A673 (cell line): ENCODE measurements around the gene SLC35C1. TPM values are rescaled to one million over a fixed set of nuclear protein-coding genes. Genes with fewer than 3 reads are reported as not detected.

Experiments used
- BruUV-seq: library from RNA; stranded (reverse); fragments of 400-500 nt; replicated peaks from 2 replicates; lab custom pipeline; 2021; lab: Mats Ljungman, UMichigan
- CTCF ChIA-PET: fragments of 300-600 bp; sonication (Branson Sonifier 250); formaldehyde crosslinking; loops from one replicate; lab custom pipeline; 2022; ENCODE audit warnings: antibody characterized with exemption; lab: Charles Lee
- POLR2A ChIA-PET: fragments of 300-600 bp; sonication (Branson Sonifier 250); formaldehyde crosslinking; loops from one replicate; lab custom pipeline; 2022; ENCODE audit warnings: antibody characterized with exemption; ENCODE audit not compliant: low non-redundant PET; lab: Charles Lee
- DNase-seq: peaks from one replicate; pipeline ENCODE4 v3.0.0-alpha.2; 2015; ENCODE audit warnings: low spot score
- H3K27ac ChIP-seq: fragments of 200-600 bp; sonication (generic); 2 replicates; pipeline ENCODE4 v1.5.1; 2016; ENCODE audit warnings: mixed run types, low read depth, mild to moderate bottlenecking, mixed read lengths, antibody characterized with exemption, low read length; ENCODE audit not compliant: poor library complexity, severe bottlenecking
- H3K27me3 ChIP-seq: fragments of 200-600 bp; sonication (generic); replicated peaks from 2 replicates; pipeline ENCODE4 v1.6.1; 2017; ENCODE audit warnings: mixed run types, low read depth, mild to moderate bottlenecking, mixed read lengths, antibody characterized with exemption, low read length; ENCODE audit not compliant: insufficient read depth, poor library complexity
- H3K36me3 ChIP-seq: fragments of 200-600 bp; sonication (generic); 2 replicates; pipeline ENCODE4 v1.6.1; 2016; ENCODE audit warnings: mixed run types, mild to moderate bottlenecking, mixed read lengths, antibody characterized with exemption, low read length; ENCODE audit not compliant: insufficient read depth, poor library complexity, severe bottlenecking
- H3K4me1 ChIP-seq: fragments of 200-600 bp; sonication (generic); 2 replicates; pipeline ENCODE4 v1.6.1; 2017; ENCODE audit warnings: mixed run types, mild to moderate bottlenecking, mixed read lengths, antibody characterized with exemption, low read length; ENCODE audit not compliant: insufficient read depth, poor library complexity, severe bottlenecking
- H3K4me3 ChIP-seq: fragments of 200-600 bp; sonication (generic); 2 replicates; pipeline ENCODE4 v1.5.1; 2016; ENCODE audit warnings: low read depth, mixed run types, mild to moderate bottlenecking, mixed read lengths, low read length; ENCODE audit not compliant: poor library complexity, severe bottlenecking
- H3K9me3 ChIP-seq: fragments of 200-600 bp; sonication (generic); 2 replicates; pipeline ENCODE4 v1.6.1; 2016; ENCODE audit warnings: mixed run types, low read depth, mild to moderate bottlenecking, mixed read lengths, antibody characterized with exemption, low read length; ENCODE audit not compliant: poor library complexity, severe bottlenecking
- EZH2 ChIP-seq: fragments of 200-600 bp; sonication (generic); IDR thresholded peaks from 2 replicates; pipeline ENCODE4 v1.6.1; 2017; ENCODE audit warnings: borderline replicate concordance, low read depth, mild to moderate bottlenecking, mixed read lengths, antibody characterized with exemption, low read length; ENCODE audit not compliant: poor library complexity, severe bottlenecking
- intact Hi-C: fragments of 100-400 bp; cut with micrococcal nuclease; formaldehyde crosslinking; loops from one replicate; pipeline ENCODE4 v1.10.0; 2022; ENCODE audit not compliant: unreplicated experiment
- total RNA-seq: library from RNA; stranded (reverse); gene quantifications from 2 replicates; pipeline ENCODE4 v1.2.3, GENCODE V29; 2021
- TF ChIP-seq, protein P1 (sequence below): fragments of 300-800, 200-600 bp; sonication (generic); conservative IDR thresholded peaks from 2 replicates; pipeline ENCODE4 v1.5.1; 2017; ENCODE audit warnings: low read depth, mild to moderate bottlenecking, antibody characterized with exemption, low read length, moderate library complexity, mixed read lengths

Gene SLC35C1
- total RNA-seq, 1 experiment from 2014 or later, result 32.5 TPM

DNA sequence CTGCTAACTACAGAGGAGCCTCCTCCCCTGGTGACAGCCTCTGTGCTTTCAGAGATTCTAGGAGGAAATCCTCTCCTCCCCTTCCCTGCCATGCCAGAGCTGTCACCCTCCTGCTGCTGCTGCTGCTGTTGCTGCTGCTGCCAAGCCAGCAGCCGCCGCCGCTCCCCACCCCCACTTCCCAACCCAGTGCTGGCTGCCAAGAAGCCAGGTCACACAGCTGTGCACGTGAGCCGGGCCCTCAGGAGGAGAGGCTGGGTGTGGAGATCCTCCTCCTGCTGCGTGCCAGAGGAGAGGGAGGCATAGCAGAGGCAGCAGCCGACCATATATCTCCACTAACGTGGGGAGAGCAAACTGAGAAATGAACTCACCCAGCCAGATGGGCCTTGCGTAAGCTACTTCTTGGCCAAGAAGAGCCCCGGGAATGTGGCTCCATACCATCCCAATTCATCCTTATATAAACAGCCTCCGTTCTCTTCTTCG is 54.8 kb downstream of the SLC35C1 start:
- Histone ChIP-seq H3K36me3 (peaks cover 66% of the 10 kb centered on the region), H3K4me3 (no peak overlapping the region), H3K27me3 (no peaks in the 10 kb centered on the region), H3K27ac (peak overlapping the region; percentile 70), H3K4me1 (peaks cover 37% of the 10 kb centered on the region), H3K9me3 (no peaks in the 10 kb centered on the region)
- no TSS peak for BruUV-seq
- CTCF ChIA-PET, result interaction anchor here (1.4 to 2.0 kb wide), 2 partner anchors 13 kb away, joined by 5 to 27 read pairs; no protein-coding TSS in a partner anchor
- intact Hi-C loops, result no loop called here
- DNase-seq, result peak; percentile 97
- POLR2A ChIA-PET, result no interaction called here
- no peak for TF ChIP-seq EZH2
- TF ChIP-seq, protein P1, sequence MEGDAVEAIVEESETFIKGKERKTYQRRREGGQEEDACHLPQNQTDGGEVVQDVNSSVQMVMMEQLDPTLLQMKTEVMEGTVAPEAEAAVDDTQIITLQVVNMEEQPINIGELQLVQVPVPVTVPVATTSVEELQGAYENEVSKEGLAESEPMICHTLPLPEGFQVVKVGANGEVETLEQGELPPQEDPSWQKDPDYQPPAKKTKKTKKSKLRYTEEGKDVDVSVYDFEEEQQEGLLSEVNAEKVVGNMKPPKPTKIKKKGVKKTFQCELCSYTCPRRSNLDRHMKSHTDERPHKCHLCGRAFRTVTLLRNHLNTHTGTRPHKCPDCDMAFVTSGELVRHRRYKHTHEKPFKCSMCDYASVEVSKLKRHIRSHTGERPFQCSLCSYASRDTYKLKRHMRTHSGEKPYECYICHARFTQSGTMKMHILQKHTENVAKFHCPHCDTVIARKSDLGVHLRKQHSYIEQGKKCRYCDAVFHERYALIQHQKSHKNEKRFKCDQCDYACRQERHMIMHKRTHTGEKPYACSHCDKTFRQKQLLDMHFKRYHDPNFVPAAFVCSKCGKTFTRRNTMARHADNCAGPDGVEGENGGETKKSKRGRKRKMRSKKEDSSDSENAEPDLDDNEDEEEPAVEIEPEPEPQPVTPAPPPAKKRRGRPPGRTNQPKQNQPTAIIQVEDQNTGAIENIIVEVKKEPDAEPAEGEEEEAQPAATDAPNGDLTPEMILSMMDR, result no peak

DNA sequence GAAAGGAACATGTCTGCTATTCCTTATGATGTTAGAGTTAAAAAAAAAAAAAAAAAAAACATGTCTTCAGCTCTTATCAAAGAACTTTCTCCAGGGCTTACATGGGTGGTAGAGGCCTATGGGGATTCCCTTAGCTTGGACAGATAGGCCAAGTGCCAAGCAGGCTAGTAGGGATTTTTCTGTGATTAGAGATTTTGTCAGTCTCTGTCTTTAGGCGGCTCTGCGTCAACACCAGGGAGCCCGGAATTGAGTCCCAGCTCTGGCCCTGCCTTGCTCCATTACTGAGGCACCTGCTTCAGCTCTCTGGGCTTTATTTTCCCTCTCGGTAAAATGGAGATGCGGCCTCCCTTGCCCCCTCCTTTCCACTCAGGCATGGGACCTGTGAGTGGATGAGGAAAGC is 55.4 kb downstream of the SLC35C1 start:
- ChIA-PET CTCF (interaction anchor here (0.7 to 2.0 kb wide), 3 partner anchors 12 to 261 kb away, joined by 3 to 27 read pairs (median 5); no protein-coding TSS in a partner anchor), POLR2A (interaction anchor here (0.6 kb wide), 1 partner anchor 472 kb away, joined by 3 read pairs; no protein-coding TSS in a partner anchor)
- TF ChIP-seq, protein P1, result no peak
- TF ChIP-seq EZH2, result no peak
- Histone ChIP-seq H3K9me3 (no peaks in the 10 kb centered on the region), H3K4me1 (peaks cover 30% of the 10 kb centered on the region), H3K4me3 (no peak overlapping the region), H3K36me3 (peaks cover 72% of the 10 kb centered on the region), H3K27ac (peak overlapping the region; percentile 70), H3K27me3 (no peaks in the 10 kb centered on the region)
- no peak for DNase-seq
- intact Hi-C loops, result no loop called here
- BruUV-seq, result no TSS peak

DNA sequence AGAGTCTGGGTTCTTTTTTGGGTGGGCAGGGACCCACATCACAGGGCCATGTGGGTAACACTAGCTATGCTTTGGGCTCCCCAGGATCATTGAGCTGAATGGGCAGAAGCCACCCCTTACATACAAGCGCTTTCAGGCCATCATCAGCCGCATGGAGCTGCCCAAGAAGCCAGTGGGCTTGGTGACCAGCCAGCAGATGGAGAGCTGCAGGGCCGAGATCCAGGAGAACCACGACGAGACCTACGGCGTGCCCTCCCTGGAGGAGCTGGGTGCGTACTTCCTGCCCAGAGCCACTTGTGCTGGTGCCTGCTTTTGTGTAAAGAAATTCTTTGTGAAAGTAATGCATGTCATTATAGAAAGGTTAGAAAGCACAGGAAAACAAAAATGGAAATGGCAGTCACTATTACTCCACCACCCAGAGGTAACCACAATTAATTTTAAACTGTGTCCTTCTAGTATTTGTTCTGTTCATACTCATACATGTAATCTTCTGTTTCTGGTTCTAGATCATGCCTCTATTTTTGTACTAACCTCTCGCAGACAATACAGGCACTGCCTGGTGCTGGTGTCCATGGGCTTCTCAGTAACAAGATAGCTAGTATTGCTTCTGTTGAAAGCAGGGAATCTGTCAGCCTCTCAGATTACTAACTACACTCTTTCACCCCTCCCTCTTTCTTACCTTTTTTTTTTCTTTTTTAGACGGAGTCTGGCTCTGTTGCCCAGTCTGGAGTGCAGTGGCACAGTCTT is 56.0 kb downstream of the SLC35C1 start:
- peak overlapping the region; percentile 70 for H3K27ac ChIP-seq

More for the DNA sequence above, 56.0 kb downstream of the SLC35C1 start:
- DNase-seq, result no peak
- no TSS peak for BruUV-seq
- CTCF ChIA-PET, result interaction anchor here (0.7 to 2.0 kb wide), 3 partner anchors 12 to 261 kb away, joined by 3 to 27 read pairs (median 3); no protein-coding TSS in a partner anchor
- peaks cover 29% of the 10 kb centered on the region for H3K4me1 ChIP-seq
- no peak for TF ChIP-seq EZH2
- TF ChIP-seq, protein P1, result no peak
- intact Hi-C loops, result no loop called here
- H3K27me3 ChIP-seq, result no peaks in the 10 kb centered on the region
- H3K9me3 ChIP-seq, result no peaks in the 10 kb centered on the region
- H3K36me3 ChIP-seq, result peaks cover 73% of the 10 kb centered on the region
- POLR2A ChIA-PET, result interaction anchor here (0.6 kb wide), 1 partner anchor 472 kb away, joined by 3 read pairs; no protein-coding TSS in a partner anchor
- H3K4me3 ChIP-seq, result no peak overlapping the region

Other genes with a start within 250 kb of the SLC35C1 start
- gene CHST1, start 139.5 kb upstream of the SLC35C1 start, total RNA-seq, result 13.2 and 17.0 TPM in 2 replicates
- gene CRY2, start 42.3 kb downstream of the SLC35C1 start, total RNA-seq, result 46.4 and 47.0 TPM in 2 replicates
- 46.0 and 46.2 TPM in 2 replicates for gene MAPK8IP1, start 80.5 kb downstream of the SLC35C1 start, total RNA-seq
- gene FREY1, start 102.1 kb downstream of the SLC35C1 start, total RNA-seq, result 3.3 and 3.8 TPM in 2 replicates
- gene PEX16, start 112.7 kb downstream of the SLC35C1 start, total RNA-seq, result 64.1 and 68.9 TPM in 2 replicates
- gene LARGE2, start 117.5 kb downstream of the SLC35C1 start, total RNA-seq, result 9.1 and 10.9 TPM in 2 replicates